Fibroblast of lung (primary cell): ENCODE measurements around the gene AGBL4. TPM values are rescaled to one million over a fixed set of nuclear protein-coding genes. Genes with fewer than 3 reads are reported as not detected.

ENCODE experiments used
- DNase-seq, 2 donors: peaks; one replicate each; pipeline versions ENCODE4 v3.0.0 to v3.0.0-alpha.2; 2010; ENCODE audit warnings: low read depth in 2 of 2
- H2AFZ ChIP-seq: 2 replicates; pipeline ENCODE4 v1.5.1; 2012; ENCODE audit warnings: low read length, control low read depth, inconsistent platforms
- H3K27ac ChIP-seq: 2 replicates; pipeline ENCODE4 v1.5.1; 2011; ENCODE audit warnings: low read length, control low read depth; ENCODE audit not compliant: insufficient read depth
- H3K27me3 ChIP-seq: 2 replicates; pipeline ENCODE4 v1.5.1; 2011; ENCODE audit warnings: mild to moderate bottlenecking, low read length; ENCODE audit not compliant: control insufficient read depth, insufficient read depth
- H3K36me3 ChIP-seq: 2 replicates; pipeline ENCODE4 v1.5.1; 2011; ENCODE audit warnings: low read length; ENCODE audit not compliant: control insufficient read depth, insufficient read depth
- H3K4me1 ChIP-seq: 2 replicates; pipeline ENCODE4 v1.5.1; 2011; ENCODE audit warnings: low read length; ENCODE audit not compliant: control insufficient read depth, insufficient read depth; ENCODE audit errors: extremely low read depth
- H3K4me2 ChIP-seq: 2 replicates; pipeline ENCODE4 v1.5.1; 2011; ENCODE audit warnings: low read length, control low read depth; ENCODE audit not compliant: insufficient read depth; ENCODE audit errors: extremely low read depth
- H3K4me3 ChIP-seq, 4 experiments: fragments of 200-600 bp in 1 of 4; sonication (generic) in 1 of 4; replicated peaks in 1 of 4; 2 replicates each; pipeline ENCODE4 v1.5.1; 2011 to 2016; ENCODE audit warnings: low read length in 4 of 4, low read depth in 3 of 4, mild to moderate bottlenecking in 3 of 4, control low read depth in 2 of 4, inconsistent platforms in 1 of 4, mixed read lengths in 1 of 4; ENCODE audit not compliant: insufficient read depth in 1 of 4; ENCODE audit errors: control extremely low read depth in 1 of 4
- H3K79me2 ChIP-seq: 2 replicates; pipeline ENCODE4 v1.5.1; 2012; ENCODE audit warnings: mild to moderate bottlenecking, low read length, inconsistent platforms; ENCODE audit not compliant: control insufficient read depth, insufficient read depth
- H3K9ac ChIP-seq: 2 replicates; pipeline ENCODE4 v1.5.1; 2011; ENCODE audit warnings: mild to moderate bottlenecking, low read length, control low read depth; ENCODE audit not compliant: insufficient read depth
- H3K9me3 ChIP-seq: 2 replicates; pipeline ENCODE4 v1.5.1; 2012; ENCODE audit warnings: low read depth, low read length; ENCODE audit not compliant: control insufficient read depth, insufficient read depth
- H4K20me1 ChIP-seq: 2 replicates; pipeline ENCODE4 v1.5.1; 2011; ENCODE audit warnings: low read length; ENCODE audit not compliant: control insufficient read depth, insufficient read depth; ENCODE audit errors: extremely low read depth
- EZH2 ChIP-seq: IDR thresholded peaks from 2 replicates; pipeline ENCODE4 v1.5.1; 2012; ENCODE audit warnings: low read length, control low read depth, mild to moderate bottlenecking; ENCODE audit errors: missing control alignments
- polyA plus RNA-seq, 2 donors: library from polyadenylated mRNA; depleted of rRNA in 1 of 2; stranded (reverse) in 1 of 2; unstranded in 1 of 2; fragments of >200 nt; gene quantifications; 2 replicates each; pipeline ENCODE4 v1.2.1, GENCODE V29; 2011 to 2012; ENCODE audit warnings: missing spikeins in 1 of 2
- total RNA-seq: library from RNA; depleted of rRNA; stranded (reverse); fragments of >200 nt; gene quantifications from 2 replicates; pipeline ENCODE4 v1.2.1, GENCODE V29; 2014
- TF ChIP-seq, protein P1 (sequence below), 2 donors: IDR thresholded peaks in 1 of 2; conservative IDR thresholded peaks in 1 of 2; 1 replicate in 1 of 2; 2 replicates in 1 of 2; pipeline ENCODE4 v1.5.1; 2011 to 2012; ENCODE audit warnings: low read length in 2 of 2, control low read depth in 1 of 2, inconsistent platforms in 1 of 2, low read depth in 1 of 2, mild to moderate bottlenecking in 1 of 2

Gene AGBL4
- total and polyA plus RNA-seq, 2 donors (not counting 1 experiment from before 2014, with no cell fraction given) = not detected

DNA sequence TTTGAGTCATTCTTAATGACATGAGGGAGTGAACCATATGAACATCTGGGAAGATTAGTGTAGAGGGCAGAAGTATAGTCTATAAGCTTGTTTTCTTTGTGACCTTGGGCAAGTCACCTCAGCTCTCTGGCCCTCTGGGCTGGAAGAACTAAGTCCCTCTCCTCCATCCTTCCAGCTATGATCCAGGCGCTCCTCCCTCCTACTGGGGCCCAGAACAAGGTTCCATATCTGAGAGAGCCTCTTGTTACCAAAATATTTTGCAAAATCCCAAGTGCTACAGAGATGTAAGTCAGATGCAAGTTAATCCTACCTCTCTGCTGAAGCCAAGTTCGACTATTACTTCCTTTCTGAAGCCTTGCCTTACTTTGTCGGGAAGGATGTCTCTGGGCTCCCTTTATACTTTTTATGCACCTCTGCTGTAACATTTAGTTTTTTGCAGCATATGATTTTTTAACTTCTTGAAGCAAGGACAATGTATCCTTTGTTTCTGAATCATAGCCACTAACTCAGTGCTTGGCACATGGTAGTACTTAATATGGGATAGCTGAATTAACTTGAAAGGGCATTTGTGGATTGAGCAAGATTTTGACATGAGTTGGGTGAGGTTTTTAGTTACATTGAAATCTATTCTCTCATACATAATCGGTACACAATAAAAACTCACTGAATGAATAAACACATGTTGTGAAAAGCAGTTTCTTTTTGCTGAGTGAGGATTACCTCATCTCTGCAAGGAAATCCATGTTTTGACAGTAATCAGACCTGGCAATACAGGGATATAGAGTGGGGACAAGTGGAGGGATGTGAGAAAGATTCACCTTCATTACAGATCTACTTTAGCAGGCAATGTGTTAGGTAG, 1192.4 kb downstream of the AGBL4 start:
- Histone ChIP-seq H2AFZ (no peak overlapping the region), H3K36me3 (no peaks in the 10 kb centered on the region), H3K4me1 (no peaks in the 10 kb centered on the region), H3K4me2 (no peak overlapping the region), H3K4me3 (no peak overlapping the region), H3K79me2 (no peaks in the 10 kb centered on the region), H3K9me3 (no peaks in the 10 kb centered on the region), H3K27ac (no peak overlapping the region), H3K9ac (no peak overlapping the region), H3K27me3 (no peaks in the 10 kb centered on the region), H4K20me1 (no peaks in the 10 kb centered on the region)
- TF ChIP-seq, protein P1, sequence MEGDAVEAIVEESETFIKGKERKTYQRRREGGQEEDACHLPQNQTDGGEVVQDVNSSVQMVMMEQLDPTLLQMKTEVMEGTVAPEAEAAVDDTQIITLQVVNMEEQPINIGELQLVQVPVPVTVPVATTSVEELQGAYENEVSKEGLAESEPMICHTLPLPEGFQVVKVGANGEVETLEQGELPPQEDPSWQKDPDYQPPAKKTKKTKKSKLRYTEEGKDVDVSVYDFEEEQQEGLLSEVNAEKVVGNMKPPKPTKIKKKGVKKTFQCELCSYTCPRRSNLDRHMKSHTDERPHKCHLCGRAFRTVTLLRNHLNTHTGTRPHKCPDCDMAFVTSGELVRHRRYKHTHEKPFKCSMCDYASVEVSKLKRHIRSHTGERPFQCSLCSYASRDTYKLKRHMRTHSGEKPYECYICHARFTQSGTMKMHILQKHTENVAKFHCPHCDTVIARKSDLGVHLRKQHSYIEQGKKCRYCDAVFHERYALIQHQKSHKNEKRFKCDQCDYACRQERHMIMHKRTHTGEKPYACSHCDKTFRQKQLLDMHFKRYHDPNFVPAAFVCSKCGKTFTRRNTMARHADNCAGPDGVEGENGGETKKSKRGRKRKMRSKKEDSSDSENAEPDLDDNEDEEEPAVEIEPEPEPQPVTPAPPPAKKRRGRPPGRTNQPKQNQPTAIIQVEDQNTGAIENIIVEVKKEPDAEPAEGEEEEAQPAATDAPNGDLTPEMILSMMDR (conservative IDR thresholded peaks at IDR 0.05 in 1 of 2, IDR thresholded peaks at IDR 0.05 in 1 of 2; ENCODE audit: low read depth in 1 of 2, low read length in 2 of 2) = no peak
- TF ChIP-seq EZH2 = no peak
- DNase-seq = no peak

DNA sequence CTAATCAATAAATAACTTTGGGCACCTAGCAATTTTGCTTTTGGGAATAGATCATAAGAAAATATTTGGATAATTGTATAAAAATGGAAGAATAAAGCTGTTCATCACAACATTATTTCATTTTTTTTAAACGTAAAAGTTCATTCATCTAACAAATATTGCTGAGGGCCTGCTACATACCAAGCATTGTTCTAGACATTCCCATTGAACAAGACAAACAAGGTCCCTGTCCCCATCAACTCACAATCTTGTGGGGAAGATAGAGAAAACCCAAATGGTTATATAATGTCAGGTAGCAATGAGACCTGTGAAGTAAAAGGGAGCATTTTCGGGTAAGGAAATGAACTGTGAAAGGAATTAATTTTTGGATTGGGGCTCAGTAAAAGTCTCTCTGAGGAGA, 1193.0 kb downstream of the AGBL4 start:
- no peaks in the 10 kb centered on the region for H3K27me3 ChIP-seq
- DNase-seq = no peak
- H3K4me3 ChIP-seq = no peak overlapping the region
- H3K79me2 ChIP-seq = no peaks in the 10 kb centered on the region
- no peak overlapping the region for H2AFZ ChIP-seq
- no peaks in the 10 kb centered on the region for H3K9me3 ChIP-seq
- no peak overlapping the region for H3K27ac ChIP-seq
- no peaks in the 10 kb centered on the region for H3K36me3 ChIP-seq
- TF ChIP-seq, protein P1 (conservative IDR thresholded peaks at IDR 0.05 in 1 of 2, IDR thresholded peaks at IDR 0.05 in 1 of 2; ENCODE audit: low read depth in 1 of 2, low read length in 2 of 2) = no peak
- TF ChIP-seq EZH2 = no peak
- no peaks in the 10 kb centered on the region for H4K20me1 ChIP-seq
- H3K4me2 ChIP-seq = no peak overlapping the region
- H3K4me1 ChIP-seq = no peaks in the 10 kb centered on the region
- no peak overlapping the region for H3K9ac ChIP-seq

DNA sequence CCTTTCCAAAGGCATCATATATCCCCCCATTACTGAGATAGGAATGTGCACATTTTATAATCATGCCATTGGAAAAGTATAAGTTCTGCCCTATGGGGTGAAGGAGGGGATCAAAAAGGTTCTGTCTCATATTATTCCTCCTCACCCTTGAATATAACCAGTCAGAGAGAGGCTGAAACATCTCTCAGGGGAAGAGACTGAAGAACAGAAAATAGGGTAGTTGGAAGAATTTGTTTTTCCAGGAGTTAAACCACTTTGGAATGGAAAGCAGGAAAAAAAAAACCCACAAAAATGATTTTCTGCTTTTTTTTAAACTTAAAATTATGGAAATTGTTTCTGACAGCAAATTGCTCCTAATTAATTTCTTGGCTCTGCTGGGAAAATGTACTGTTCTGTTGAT, 1194.3 kb downstream of the AGBL4 start:
- no peak overlapping the region for H3K9ac ChIP-seq
- no peak for DNase-seq
- H3K4me3 ChIP-seq = no peak overlapping the region
- H3K9me3 ChIP-seq = no peaks in the 10 kb centered on the region
- H2AFZ ChIP-seq = no peak overlapping the region
- H3K27ac ChIP-seq = no peak overlapping the region
- no peaks in the 10 kb centered on the region for H3K4me1 ChIP-seq
- no peak for TF ChIP-seq EZH2
- TF ChIP-seq, protein P1 (conservative IDR thresholded peaks at IDR 0.05 in 1 of 2, IDR thresholded peaks at IDR 0.05 in 1 of 2; ENCODE audit: low read depth in 1 of 2, low read length in 2 of 2) = no peak
- no peaks in the 10 kb centered on the region for H4K20me1 ChIP-seq
- H3K27me3 ChIP-seq = no peaks in the 10 kb centered on the region
- H3K4me2 ChIP-seq = no peak overlapping the region
- no peaks in the 10 kb centered on the region for H3K79me2 ChIP-seq
- H3K36me3 ChIP-seq = no peaks in the 10 kb centered on the region
